PC-9 (cell line): ENCODE data around the gene MAP3K20.

Experiments
- CTCF ChIP-seq: fragments of 200-600 bp; sonication (generic); conservative IDR thresholded peaks from 2 replicates; pipeline ENCODE4 v1.6.1; 2017; ENCODE audit warnings: mixed run types, antibody characterized with exemption, mild to moderate bottlenecking, moderate library complexity
- EZH2 ChIP-seq: fragments of 200-600 bp; sonication (generic); IDR thresholded peaks from 2 replicates; pipeline ENCODE4 v1.8.0; 2017; ENCODE audit warnings: antibody characterized with exemption, low read depth

DNA sequence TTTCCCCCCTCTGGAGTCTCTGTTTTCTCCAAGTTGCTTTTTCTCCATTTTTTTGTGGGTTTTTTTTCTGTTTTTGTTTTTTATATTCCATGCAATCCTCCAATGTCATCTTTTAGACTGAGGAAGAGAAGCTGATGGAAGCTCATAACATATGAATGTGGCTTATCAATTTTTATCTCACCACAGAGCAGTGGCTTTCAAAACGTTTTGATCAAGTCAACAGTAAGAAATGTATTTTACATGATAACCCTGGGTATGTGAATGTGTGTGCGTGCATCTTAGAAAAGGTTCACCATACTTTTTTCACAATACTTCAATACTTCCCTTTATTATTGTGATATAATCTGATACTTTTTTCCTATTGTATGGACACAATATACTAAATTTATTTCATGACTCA, 214.4 kb downstream of the MAP3K20 start:
- TF ChIP-seq CTCF (no peak), EZH2 (no peak)
